ENCODE measurements around the gene ZNF354B.

Gene ZNF354B

GRCh38 chr5:178883815-178884430, 24.2 kb downstream of the ZNF354B start:
- no peak for DNase-seq

DNA sequence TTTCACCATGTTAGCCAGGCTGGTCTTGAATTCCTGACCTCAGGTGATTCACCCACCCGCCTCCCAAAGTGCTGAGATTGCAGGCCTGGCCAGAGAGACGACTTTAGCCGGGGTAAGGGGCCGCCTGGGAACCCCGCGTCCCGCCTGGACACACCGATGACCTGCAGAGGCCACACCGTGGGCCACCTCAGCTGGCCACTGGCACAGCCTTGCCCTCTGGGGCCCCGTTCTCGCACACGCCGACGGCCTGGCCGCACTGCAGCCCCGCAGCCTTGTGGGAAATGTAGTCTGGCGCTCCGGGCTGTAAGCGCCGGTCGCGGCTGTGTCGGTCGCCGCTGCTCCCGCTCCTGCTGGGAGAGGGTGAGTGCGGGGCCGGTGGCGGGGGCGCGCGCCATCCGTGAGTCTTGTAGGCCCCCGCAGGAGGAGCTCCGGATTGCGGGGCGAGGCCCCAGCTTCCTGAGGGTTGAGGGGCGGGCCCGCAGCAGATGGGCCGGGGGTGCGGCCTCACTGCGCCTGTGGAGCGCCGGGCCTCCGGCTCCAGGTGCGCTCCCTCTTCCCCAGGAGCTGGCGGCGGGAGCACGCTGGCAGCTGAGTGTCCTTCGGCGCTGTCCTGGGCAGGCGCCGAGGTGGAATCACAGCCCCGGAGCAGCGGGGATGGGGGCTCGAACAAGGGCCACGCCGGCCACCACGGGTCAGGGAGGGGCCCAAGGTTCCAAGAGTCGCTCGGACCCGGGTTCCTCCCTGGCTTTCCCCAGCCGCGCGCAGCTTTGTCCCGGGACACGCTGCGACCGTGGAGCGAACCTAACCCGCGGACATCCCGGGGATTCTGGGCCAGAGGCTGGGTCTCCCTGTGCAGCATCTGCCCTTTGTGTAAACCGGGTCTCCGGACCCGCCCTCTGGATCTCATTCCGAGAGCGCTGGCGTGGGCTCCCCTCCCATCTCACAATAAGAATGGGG, 36.1 kb downstream of the ZNF354B start, which contains the start of gene ZFP2:
Gene ZFP2, plus strand, starts transcription at position 299 of the 957 bp plus-strand sequence. CDS start 35,401 bp downstream, outside the sequence.
- DNase-seq, result peak; percentile 50

DNA sequence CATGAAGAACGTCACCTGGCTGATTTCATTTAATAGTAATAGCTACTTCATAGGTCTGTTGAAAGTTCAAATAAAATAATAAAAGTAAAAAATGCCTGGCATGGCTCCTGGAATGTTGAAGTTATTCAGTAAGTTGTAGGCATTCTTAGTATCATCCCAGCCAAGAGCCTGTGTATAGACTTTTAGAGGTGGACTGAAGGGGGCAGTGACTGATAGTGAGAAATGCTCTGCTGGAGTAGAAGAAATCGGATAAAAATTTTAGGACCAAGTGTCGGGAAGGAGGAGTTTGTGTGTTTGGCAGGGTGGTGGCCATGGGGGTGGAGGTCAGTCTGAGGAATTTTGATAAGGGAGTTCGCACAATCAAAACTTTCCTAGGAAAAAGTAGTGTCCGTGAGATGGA, 39.5 kb downstream of the ZNF354B start:
- DNase-seq, result no peak

GRCh38 chr5:178902849-178903248, 43.1 kb downstream of the ZNF354B start:
- no peak for DNase-seq

GRCh38 chr5:178931846-178932760, 72.3 kb downstream of the ZNF354B start:
- no peak for DNase-seq
